ENCODE data around the gene GLIS1.

GLIS1 gene

GRCh38 chr1:53663529-53664300 is 75.2 kb downstream of the GLIS1 start:
- TF ChIP-seq CTCF (IDR thresholded peaks at IDR 0.05; ENCODE audit: low read depth, low read length, poor library complexity, severe bottlenecking) (no peak), EZH2phosphoT487 (IDR thresholded peaks at IDR 0.05; ENCODE audit: borderline replicate concordance, low read length) (no peak)
- Histone ChIP-seq H3K79me2 (ENCODE audit: control insufficient read depth, low read length) (no peaks in the 10 kb centered on the region), H3K4me2 (ENCODE audit: low read length) (no peak overlapping the region), H3K27ac (ENCODE audit: low read depth, low read length) (no peak overlapping the region), H3K9me3 (ENCODE audit: control insufficient read depth, insufficient read depth, low read length) (no peaks in the 10 kb centered on the region), H3K27me3 (ENCODE audit: control insufficient read depth, low read length) (peaks cover 2% of the 10 kb centered on the region), H3K36me3 (ENCODE audit: control insufficient read depth, low read length) (no peaks in the 10 kb centered on the region), H3K4me1 (ENCODE audit: control insufficient read depth, low read length) (no peaks in the 10 kb centered on the region), H3K4me3 (ENCODE audit: low read length) (no peak overlapping the region), H3F3A (ENCODE audit: control insufficient read depth, insufficient read depth) (no peaks in the 10 kb centered on the region), H4K20me1 (ENCODE audit: control insufficient read depth, insufficient read depth, low read depth, low read length) (no peaks in the 10 kb centered on the region), H3K9me2 (replicated peaks; ENCODE audit: control insufficient read depth, low read length) (no peaks in the 10 kb centered on the region)

- Histone ChIP-seq H3F3A (ENCODE audit: control insufficient read depth, insufficient read depth) (no peaks in the 10 kb centered on the region), H3K9me3 (ENCODE audit: control insufficient read depth, insufficient read depth, low read length) (no peaks in the 10 kb centered on the region), H3K27ac (ENCODE audit: low read depth, low read length) (no peak overlapping the region), H3K79me2 (ENCODE audit: control insufficient read depth, low read length) (no peaks in the 10 kb centered on the region), H3K36me3 (ENCODE audit: control insufficient read depth, low read length) (no peaks in the 10 kb centered on the region), H3K4me1 (ENCODE audit: control insufficient read depth, low read length) (no peaks in the 10 kb centered on the region), H3K4me3 (ENCODE audit: low read length) (no peak overlapping the region), H3K9me2 (replicated peaks; ENCODE audit: control insufficient read depth, low read length) (no peaks in the 10 kb centered on the region), H3K27me3 (ENCODE audit: control insufficient read depth, low read length) (peaks cover 2% of the 10 kb centered on the region), H3K4me2 (ENCODE audit: low read length) (no peak overlapping the region), H4K20me1 (ENCODE audit: control insufficient read depth, insufficient read depth, low read depth, low read length) (no peaks in the 10 kb centered on the region)
- TF ChIP-seq CTCF (IDR thresholded peaks at IDR 0.05; ENCODE audit: low read depth, low read length, poor library complexity, severe bottlenecking) (no peak), EZH2phosphoT487 (IDR thresholded peaks at IDR 0.05; ENCODE audit: borderline replicate concordance, low read length) (no peak)
Measured at GRCh38 chr1:53662951-53663350, 76.0 kb downstream of the GLIS1 start.

- H3K27ac ChIP-seq (ENCODE audit: low read depth, low read length) = no peak overlapping the region
- no peaks in the 10 kb centered on the region for H3K79me2 ChIP-seq (ENCODE audit: control insufficient read depth, low read length)
- H3F3A ChIP-seq (ENCODE audit: control insufficient read depth, insufficient read depth) = no peaks in the 10 kb centered on the region
- no peaks in the 10 kb centered on the region for H3K36me3 ChIP-seq (ENCODE audit: control insufficient read depth, low read length)
- H3K27me3 ChIP-seq (ENCODE audit: control insufficient read depth, low read length) = peaks cover 3% of the 10 kb centered on the region
- H3K9me3 ChIP-seq (ENCODE audit: control insufficient read depth, insufficient read depth, low read length) = no peaks in the 10 kb centered on the region
- no peaks in the 10 kb centered on the region for H3K4me1 ChIP-seq (ENCODE audit: control insufficient read depth, low read length)
- no peak for TF ChIP-seq CTCF (IDR thresholded peaks at IDR 0.05; ENCODE audit: low read depth, low read length, poor library complexity, severe bottlenecking)
- no peak for TF ChIP-seq EZH2phosphoT487 (IDR thresholded peaks at IDR 0.05; ENCODE audit: borderline replicate concordance, low read length)
- H3K4me3 ChIP-seq (ENCODE audit: low read length) = no peak overlapping the region
- H4K20me1 ChIP-seq (ENCODE audit: control insufficient read depth, insufficient read depth, low read depth, low read length) = no peaks in the 10 kb centered on the region
- H3K4me2 ChIP-seq (ENCODE audit: low read length) = no peak overlapping the region
- H3K9me2 ChIP-seq (replicated peaks; ENCODE audit: control insufficient read depth, low read length) = no peaks in the 10 kb centered on the region
Measured at GRCh38 chr1:53662169-53662568, 76.8 kb downstream of the GLIS1 start.

Measured in DOHH2 (cell line).